Spleen (tissue), 11 donors: ENCODE measurements around the gene ZNF284. TPM values are rescaled to one million over a fixed set of nuclear protein-coding genes. Genes with fewer than 3 reads are reported as not detected.
"Not testable (repeated sequence)": the region's sequence is repeated elsewhere in the genome, so short reads cannot be mapped to it uniquely, and the experiment has no call there.

Experiments used
- DNase-seq: peaks from one replicate; pipeline ENCODE4 v3.0.0-alpha.2; 2020
- H3K27ac ChIP-seq, 8 donors: fragments of 200-600 bp; sonication (generic) in 7 of 8; 1 replicate in 4 of 8; 2 replicates in 4 of 8; pipeline versions ENCODE4 v1.5.0 to v1.8.0; 2016 to 2021; ENCODE audit warnings: inconsistent platforms in 4 of 8, mild to moderate bottlenecking in 4 of 8, moderate library complexity in 1 of 8
- H3K27me3 ChIP-seq, 7 donors: fragments of 200-600 bp; sonication (generic) in 6 of 7; replicated peaks in 1 of 7; 1 replicate in 4 of 7; 2 replicates in 3 of 7; pipeline versions ENCODE4 v1.5.0 to v1.8.0; 2016 to 2021; ENCODE audit warnings: inconsistent platforms in 3 of 7, mild to moderate bottlenecking in 1 of 7
- H3K36me3 ChIP-seq, 6 donors: fragments of 200-600 bp; sonication (generic) in 5 of 6; 1 replicate in 4 of 6; 2 replicates in 2 of 6; pipeline versions ENCODE4 v1.5.0 to v1.8.0; 2016 to 2021; ENCODE audit warnings: inconsistent platforms in 2 of 6
- H3K4me1 ChIP-seq, 6 donors: fragments of 200-600 bp; sonication (generic) in 5 of 6; 1 replicate in 3 of 6; 2 replicates in 3 of 6; pipeline versions ENCODE4 v1.5.0 to v1.8.0; 2016 to 2021; ENCODE audit warnings: inconsistent platforms in 3 of 6
- H3K4me3 ChIP-seq, 8 donors: fragments of 200-600 bp; sonication (generic) in 7 of 8; 1 replicate in 4 of 8; 2 replicates in 4 of 8; pipeline versions ENCODE4 v1.5.0 to v1.8.0; 2016 to 2021; ENCODE audit warnings: inconsistent platforms in 4 of 8, mild to moderate bottlenecking in 4 of 8, moderate library complexity in 2 of 8
- H3K9me3 ChIP-seq, 8 donors: fragments of 200-600 bp; sonication (generic) in 7 of 8; 1 replicate in 4 of 8; 2 replicates in 4 of 8; pipeline versions ENCODE4 v1.5.0 to v1.8.0; 2016 to 2021; ENCODE audit warnings: inconsistent platforms in 4 of 8
- POLR2A ChIP-seq, 3 donors: fragments of 450-650 bp; IDR thresholded peaks; one replicate each; pipeline ENCODE4 v1.5.1; 2017; ENCODE audit warnings: antibody characterized with exemption in 3 of 3, mild to moderate bottlenecking in 1 of 3
- POLR2AphosphoS5 ChIP-seq, 3 donors: sonication (generic); formaldehyde crosslinking; IDR thresholded peaks; one replicate each; pipeline ENCODE4 v1.5.1; 2017; ENCODE audit warnings: antibody characterized with exemption in 3 of 3
- WGBS, 5 donors: extraction: QIAGEN DNeasy Blood & Tissue Kit in 3 of 5; methylation state at CpG; one replicate each; pipeline versions ENCODE4 v1.1.5 to v1.1.7; 2013 to 2018; 5-methylcytosine and 5-hydroxymethylcytosine counted together
- intact Hi-C: fragments of 100-400 bp; cut with DNase I; formaldehyde crosslinking; loops from one replicate; pipeline ENCODE4 v1.15.0; 2023; ENCODE audit warnings: low total_unique reads
- polyA plus RNA-seq, 3 donors: library from polyadenylated mRNA; stranded (reverse); fragments of 200-250 nt; gene quantifications; one replicate each; pipeline ENCODE4 v1.2.1, GENCODE V29; 2013
- small RNA-seq, 4 donors: library from RNA; depleted of rRNA; stranded (forward); fragments of <200 nt; gene quantifications; one replicate each; pipeline ENCODE3, GENCODE V24; 2016
- total RNA-seq, 7 donors: library from RNA; depleted of rRNA in 3 of 7; stranded (reverse); fragments of >200 nt in 3 of 7; fragmentation: NEBNext Ultra II Directional in 4 of 7; extraction: Animal tissue kit (Norgen Biotek cat#: 25700) in 4 of 7; gene quantifications; one replicate each; pipeline versions ENCODE4 v1.1.0 to v1.2.1, GENCODE V29; 2016 to 2021
- TF ChIP-seq, protein P1 (sequence below), 11 experiments: fragments of 200-600 bp in 7 of 11; fragments of 450-650 bp in 4 of 11; sonication (generic) in 4 of 11; IDR thresholded peaks in 8 of 11; conservative IDR thresholded peaks in 3 of 11; 1 replicate in 7 of 11; 2 replicates in 4 of 11; pipeline versions ENCODE4 v1.4.0 to v1.8.0; 2016 to 2021; ENCODE audit warnings: antibody characterized with exemption in 11 of 11, inconsistent platforms in 4 of 11, mild to moderate bottlenecking in 1 of 11
- donor health status: healthy with polysubstance abuse.
- donor health status: DM: no; HTN: no; CAD: no; lungs with moderate emphysema.
- donor health status: DM: no; HTN: no; CAD: no.
- donor health status: Bipolar disorder and iron deficiency.
- donor health status: healthy.
- donor health status: DM: no; HTN: no; CAD: no.
- donor health status: DM: yes; HTN: yes; CAD: no.

The ZNF284 gene
- total and polyA plus RNA-seq, 10 donors, result 0.59 to 3.8 (median 2.6) TPM

DNA sequence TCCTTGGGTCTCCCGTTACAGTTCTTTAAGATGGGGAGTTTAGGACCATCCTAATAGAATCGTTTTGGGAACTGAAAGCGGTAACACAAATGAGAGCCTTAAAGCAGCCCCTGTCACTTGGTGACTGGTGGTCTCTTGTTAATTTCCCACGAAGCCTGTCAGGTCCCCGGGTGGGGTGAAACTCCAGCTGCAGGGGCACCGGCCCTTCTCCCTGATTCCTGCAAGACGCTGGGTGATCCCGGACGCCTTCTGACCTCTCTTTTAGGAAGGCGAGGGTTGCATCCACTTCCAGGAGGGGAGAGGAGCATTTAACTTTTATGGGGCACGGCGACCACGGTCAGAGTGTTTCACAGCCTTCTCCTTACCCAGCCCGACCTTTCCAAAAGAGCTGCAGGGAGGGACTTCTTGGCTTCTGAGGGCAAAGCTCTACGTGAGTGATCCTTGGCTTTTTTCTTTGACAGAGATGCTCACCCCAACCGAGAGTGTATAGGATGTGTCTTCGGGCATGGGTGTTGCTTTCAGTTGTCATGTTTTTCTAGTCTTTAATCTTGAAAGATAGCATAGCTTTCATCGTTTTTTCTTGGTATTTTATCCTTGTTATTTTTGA lies 41.9 kb downstream of the ZNF284 start:
- peaks cover 10 to 34% (median 24%) of the 10 kb centered on the region in 6 donors for H3K4me1 ChIP-seq
- TF ChIP-seq POLR2AphosphoS5 (IDR thresholded peaks at IDR 0.05), result no peak
- TF ChIP-seq, protein P1, sequence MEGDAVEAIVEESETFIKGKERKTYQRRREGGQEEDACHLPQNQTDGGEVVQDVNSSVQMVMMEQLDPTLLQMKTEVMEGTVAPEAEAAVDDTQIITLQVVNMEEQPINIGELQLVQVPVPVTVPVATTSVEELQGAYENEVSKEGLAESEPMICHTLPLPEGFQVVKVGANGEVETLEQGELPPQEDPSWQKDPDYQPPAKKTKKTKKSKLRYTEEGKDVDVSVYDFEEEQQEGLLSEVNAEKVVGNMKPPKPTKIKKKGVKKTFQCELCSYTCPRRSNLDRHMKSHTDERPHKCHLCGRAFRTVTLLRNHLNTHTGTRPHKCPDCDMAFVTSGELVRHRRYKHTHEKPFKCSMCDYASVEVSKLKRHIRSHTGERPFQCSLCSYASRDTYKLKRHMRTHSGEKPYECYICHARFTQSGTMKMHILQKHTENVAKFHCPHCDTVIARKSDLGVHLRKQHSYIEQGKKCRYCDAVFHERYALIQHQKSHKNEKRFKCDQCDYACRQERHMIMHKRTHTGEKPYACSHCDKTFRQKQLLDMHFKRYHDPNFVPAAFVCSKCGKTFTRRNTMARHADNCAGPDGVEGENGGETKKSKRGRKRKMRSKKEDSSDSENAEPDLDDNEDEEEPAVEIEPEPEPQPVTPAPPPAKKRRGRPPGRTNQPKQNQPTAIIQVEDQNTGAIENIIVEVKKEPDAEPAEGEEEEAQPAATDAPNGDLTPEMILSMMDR (IDR thresholded peaks at IDR 0.05 in 8 of 11, conservative IDR thresholded peaks at IDR 0.05 in 3 of 11), result no peak
- TF ChIP-seq POLR2A (IDR thresholded peaks at IDR 0.05), result no peak
- peak; percentile 73 for DNase-seq
- intact Hi-C loops, result loop anchor here (10.0 kb wide), 1 partner anchor 51 kb away; the partner anchor contains the start of gene ZNF226
- H3K4me3 ChIP-seq, result peak overlapping the region; percentile 71 to 91 (median 78)
- WGBS, 5 donors, result 3 to 7% (median 6%) methylated on average over 15 to 18 of the region's 18 CpGs
- H3K36me3 ChIP-seq, result peaks cover 5 to 40% (median 27%) of the 10 kb centered on the region in 6 donors
- H3K27ac ChIP-seq, result peak overlapping the region; percentile 32 to 85 (median 78)
- peaks cover 13 to 34% (median 33%) of the 10 kb centered on the region in 8 donors for H3K9me3 ChIP-seq
- no peaks in the 10 kb centered on the region for H3K27me3 ChIP-seq

DNA sequence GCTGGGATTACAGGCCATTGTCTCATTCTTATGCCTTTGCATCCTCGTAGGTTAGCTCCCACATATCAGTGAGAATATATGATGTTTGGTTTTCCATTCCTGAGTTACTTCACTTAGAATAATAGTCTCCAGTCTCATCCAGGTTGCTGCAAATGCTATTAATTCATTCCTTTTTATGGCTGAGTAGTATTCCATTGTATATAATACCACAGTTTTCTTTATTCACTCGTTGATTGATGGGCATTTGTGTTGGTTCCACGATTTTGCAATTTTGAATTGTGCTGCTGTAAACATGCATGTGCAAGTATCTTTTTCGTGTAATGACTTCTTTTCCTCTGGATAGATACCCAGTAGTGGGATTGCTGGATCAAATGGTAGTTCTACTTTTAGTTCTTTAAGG lies 49.2 kb downstream of the ZNF284 start:
- H3K4me3 ChIP-seq, H3K4me1 ChIP-seq, H3K27me3 ChIP-seq, H3K27ac ChIP-seq, DNase-seq, intact Hi-C loops: not testable (repeated sequence)
- peaks cover 2 to 62% (median 55%) of the 10 kb centered on the region in 8 donors for H3K9me3 ChIP-seq
- 95 to 99% (median 96%) methylated on average over 4 of the region's 4 CpGs for WGBS, 5 donors
- H3K36me3 ChIP-seq, result peaks cover 22 to 100% (median 93%) of the 10 kb centered on the region in 6 donors

DNA sequence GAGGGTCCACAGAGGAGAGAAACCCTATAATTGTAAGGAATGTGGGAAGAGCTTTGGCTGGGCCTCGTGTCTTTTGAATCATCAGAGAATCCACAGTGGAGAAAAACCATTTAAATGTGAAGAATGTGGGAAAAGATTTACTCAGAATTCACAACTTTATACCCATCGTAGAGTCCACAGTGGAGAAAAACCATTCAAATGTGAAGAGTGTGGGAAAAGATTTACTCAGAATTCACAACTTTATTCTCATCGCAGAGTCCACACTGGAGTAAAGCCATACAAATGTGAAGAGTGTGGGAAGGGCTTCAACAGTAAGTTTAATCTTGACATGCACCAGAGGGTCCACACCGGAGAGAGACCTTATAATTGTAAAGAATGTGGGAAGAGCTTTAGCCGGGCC lies 60.0 kb downstream of the ZNF284 start:
- H3K4me3 ChIP-seq, result no peak overlapping the region
- H3K27ac ChIP-seq, result no peak overlapping the region
- peaks cover 3 to 98% (median 84%) of the 10 kb centered on the region in 8 donors for H3K9me3 ChIP-seq
- H3K4me1 ChIP-seq, result no peaks in the 10 kb centered on the region
- no peak for DNase-seq
- H3K27me3 ChIP-seq, result no peaks in the 10 kb centered on the region
- 94 to 98% (median 96%) methylated on average over 5 of the region's 5 CpGs for WGBS, 5 donors
- intact Hi-C loops, result no loop called here
- TF ChIP-seq POLR2A (IDR thresholded peaks at IDR 0.05) (no peak), POLR2AphosphoS5 (IDR thresholded peaks at IDR 0.05) (no peak)
- TF ChIP-seq, protein P1 (IDR thresholded peaks at IDR 0.05 in 8 of 11, conservative IDR thresholded peaks at IDR 0.05 in 3 of 11), result no peak
- peaks cover 17 to 58% (median 53%) of the 10 kb centered on the region in 6 donors for H3K36me3 ChIP-seq

Small RNAs within 50 kb of the gene (small RNA-seq; reads per million reads assigned to genes)
- gene RNU6-902P, result 0 reads per million in 4 donors

Other genes with a start within 250 kb of the ZNF284 start
- 10 to 100 TPM in 6 of 7 donors, 1 to 10 TPM in 1; 6.0 to 15.6 (median 11.9) TPM for gene ZNF283, start 244.8 kb upstream of the ZNF284 start, total RNA-seq
- gene ZNF283, start 244.8 kb upstream of the ZNF284 start, polyA plus RNA-seq, result 1 to 10 TPM; 1.1 to 3.0 (median 1.1) TPM
- 1 to 10 TPM; 2.5 to 6.0 (median 3.8) TPM for gene ZNF404, start 188.2 kb upstream of the ZNF284 start, total RNA-seq
- 10 to 100 TPM in 1 of 3 donors, 1 to 10 TPM in 2; 8.2 to 10.3 (median 9.1) TPM for gene ZNF404, start 188.2 kb upstream of the ZNF284 start, polyA plus RNA-seq
- 10 to 100 TPM; 12.9 to 24.5 (median 16.2) TPM for gene ZNF45, start 136.9 kb upstream of the ZNF284 start, total RNA-seq
- gene ZNF45, start 136.9 kb upstream of the ZNF284 start, polyA plus RNA-seq, result 1 to 10 TPM; 3.9 to 6.1 (median 5.4) TPM
- 1 to 10 TPM; 3.4 to 8.7 (median 6.3) TPM for gene ZNF221, start 120.9 kb upstream of the ZNF284 start, total RNA-seq
- gene ZNF221, start 120.9 kb upstream of the ZNF284 start, polyA plus RNA-seq, result under 1 TPM; 0.09 to 0.58 (median 0.29) TPM
- gene ZNF155, start 88.0 kb upstream of the ZNF284 start, total RNA-seq, result 10 to 100 TPM in 5 of 7 donors, 1 to 10 TPM in 2; 9.7 to 18.2 (median 11.8) TPM
- gene ZNF155, start 88.0 kb upstream of the ZNF284 start, polyA plus RNA-seq, result 1 to 10 TPM; 5.1 to 6.1 (median 5.3) TPM
- gene ZNF230, start 69.2 kb upstream of the ZNF284 start, total RNA-seq, result 10 to 100 TPM in 2 of 7 donors, 1 to 10 TPM in 5; 7.9 to 15.2 (median 8.9) TPM
- gene ZNF230, start 69.2 kb upstream of the ZNF284 start, polyA plus RNA-seq, result 1 to 10 TPM; 2.4 to 3.0 (median 2.7) TPM
- 10 to 100 TPM in 1 of 7 donors, 1 to 10 TPM in 6; 4.6 to 12.5 (median 5.8) TPM for gene ZNF222, start 46.8 kb upstream of the ZNF284 start, total RNA-seq
- 1 to 10 TPM; 3.4 to 4.8 (median 4.0) TPM for gene ZNF222, start 46.8 kb upstream of the ZNF284 start, polyA plus RNA-seq
- 1 to 10 TPM; 3.7 to 9.9 (median 6.3) TPM for gene ZNF223, start 20.1 kb upstream of the ZNF284 start, total RNA-seq
- 1 to 10 TPM; 2.7 to 2.9 (median 2.9) TPM for gene ZNF223, start 20.1 kb upstream of the ZNF284 start, polyA plus RNA-seq
- gene ZNF224, start 22.2 kb downstream of the ZNF284 start, total RNA-seq, result 10 to 100 TPM; 39.4 to 61.8 (median 49.8) TPM
- gene ZNF224, start 22.2 kb downstream of the ZNF284 start, polyA plus RNA-seq, result 10 to 100 TPM; 15.9 to 26.6 (median 22.6) TPM
- 1 to 10 TPM; 5.0 to 9.4 (median 6.6) TPM for gene ZNF225, start 41.2 kb downstream of the ZNF284 start, total RNA-seq
- 1 to 10 TPM; 1.4 to 2.0 (median 1.7) TPM for gene ZNF225, start 41.2 kb downstream of the ZNF284 start, polyA plus RNA-seq
- 10 to 100 TPM; 12.2 to 17.6 (median 13.8) TPM for gene ZNF234, start 69.4 kb downstream of the ZNF284 start, total RNA-seq
- gene ZNF234, start 69.4 kb downstream of the ZNF284 start, polyA plus RNA-seq, result 1 to 10 TPM; 2.2 to 3.9 (median 2.6) TPM
- gene ZNF226, start 92.9 kb downstream of the ZNF284 start, total RNA-seq, result 10 to 100 TPM; 21.5 to 40.0 (median 29.3) TPM
- 10 to 100 TPM; 14.4 to 20.9 (median 15.8) TPM for gene ZNF226, start 92.9 kb downstream of the ZNF284 start, polyA plus RNA-seq
- gene ZNF227, start 140.4 kb downstream of the ZNF284 start, total RNA-seq, result 10 to 100 TPM; 23.0 to 32.6 (median 30.2) TPM
- 1 to 10 TPM; 4.7 to 8.1 (median 5.5) TPM for gene ZNF227, start 140.4 kb downstream of the ZNF284 start, polyA plus RNA-seq
- gene ZNF233, start 187.7 kb downstream of the ZNF284 start, total RNA-seq, result 1 to 10 TPM in 6 of 7 donors, under 1 TPM in 1; 0.75 to 2.3 (median 1.4) TPM
- gene ZNF233, start 187.7 kb downstream of the ZNF284 start, polyA plus RNA-seq, result under 1 TPM; 0.15 to 0.49 (median 0.42) TPM
- gene ZNF235, start 232.9 kb downstream of the ZNF284 start, total RNA-seq, result 10 to 100 TPM in 4 of 7 donors, 1 to 10 TPM in 3; 8.7 to 14.6 (median 11.6) TPM
- gene ZNF235, start 232.9 kb downstream of the ZNF284 start, polyA plus RNA-seq, result 1 to 10 TPM; 2.4 to 4.7 (median 2.7) TPM